HG03139 (cell line): ENCODE results near the gene SEC61B.
A peak's percentile ranks its signal among the peaks of the same experiment; 100 is the strongest.

Experiments
- ATAC-seq: cut with Tn5 transposase; IDR thresholded peaks from one replicate; pipeline ENCODE4 v1.9.1; 2021; ENCODE audit not compliant: unreplicated experiment

The SEC61B gene

GRCh38 chr9:99221621-99222415, at the start of gene SEC61B, which contains the start of gene ALG2:
Gene SEC61B, plus strand, starts transcription at chr9:99222282. Its CDS starts 82 bp downstream, at chr9:99222364.
Gene ALG2, minus strand, starts transcription at chr9:99221942. Its CDS starts 48 bp downstream, at chr9:99221894.
- peak; percentile 82 for ATAC-seq

GRCh38 chr9:99173570-99174504, 48.2 kb upstream of the SEC61B start:
- no peak for ATAC-seq

GRCh38 chr9:99176527-99177013, 45.5 kb upstream of the SEC61B start:
- ATAC-seq, result no peak

- ATAC-seq, result no peak
These were observed 44.3 kb upstream of the SEC61B start for GRCh38 chr9:99177576-99178366.

GRCh38 chr9:99178912-99179872, 42.9 kb upstream of the SEC61B start:
- ATAC-seq, result no peak

- no peak for ATAC-seq
These were observed 41.9 kb upstream of the SEC61B start for GRCh38 chr9:99180199-99180598.

GRCh38 chr9:99180662-99181061, 41.4 kb upstream of the SEC61B start:
- no peak for ATAC-seq

- no peak for ATAC-seq
These were observed 40.9 kb upstream of the SEC61B start for GRCh38 chr9:99181206-99181605.

- ATAC-seq, result no peak
These were observed 40.5 kb upstream of the SEC61B start for GRCh38 chr9:99181621-99182020.

GRCh38 chr9:99182356-99182755, 39.7 kb upstream of the SEC61B start:
- no peak for ATAC-seq

GRCh38 chr9:99183616-99184015, 38.5 kb upstream of the SEC61B start:
- ATAC-seq, result no peak

- peak; percentile 3 for ATAC-seq
These were observed 38.0 kb upstream of the SEC61B start for GRCh38 chr9:99184110-99184474.

- ATAC-seq, result peak; percentile 49
These were observed 37.4 kb upstream of the SEC61B start for GRCh38 chr9:99184475-99185347.

GRCh38 chr9:99185348-99185632, 36.8 kb upstream of the SEC61B start:
- ATAC-seq, result no peak

- ATAC-seq, result no peak
These were observed 36.1 kb upstream of the SEC61B start for GRCh38 chr9:99185934-99186333.

- ATAC-seq, result no peak
These were observed 34.8 kb upstream of the SEC61B start for GRCh38 chr9:99187311-99187710.

- ATAC-seq, result no peak
These were observed 32.9 kb upstream of the SEC61B start for GRCh38 chr9:99189186-99189585.

GRCh38 chr9:99189887-99190596, 32.0 kb upstream of the SEC61B start:
- no peak for ATAC-seq
